MCF 10A (cell line): ENCODE measurements around the gene NQO1. TPM values are rescaled to one million over a fixed set of nuclear protein-coding genes. Genes with fewer than 3 reads are reported as not detected.

Experiments
- BruUV-seq: library from RNA; stranded (reverse); fragments of 400-500 nt; replicated peaks from 2 replicates; lab custom pipeline; 2021; lab: Mats Ljungman, UMichigan
- CTCF ChIA-PET: fragments of 300-600 bp; sonication (Branson Sonifier 250); formaldehyde crosslinking; extraction: SDS; loops from one replicate; lab custom pipeline; 2021; ENCODE audit warnings: antibody characterized with exemption, inconsistent platforms; lab: Yijun Ruan, JAX
- POLR2A ChIA-PET: fragments of 300-600, 350-650 bp; sonication (Branson Sonifier 250); formaldehyde crosslinking; extraction: SDS; loops from one replicate; lab custom pipeline; 2020; ENCODE audit warnings: antibody characterized with exemption, inconsistent platforms; lab: Yijun Ruan, JAX
- DNase-seq: peaks from one replicate; pipeline ENCODE4 v3.0.0-alpha.2; 2018; ENCODE audit not compliant: unreplicated experiment
- H3K27ac Mint-ChIP-seq: one replicate; pipeline ENCODE4 v1.8.0; 2022; ENCODE audit warnings: mild to moderate bottlenecking, low read depth, mixed read lengths; ENCODE audit not compliant: unreplicated experiment
- H3K27me3 Mint-ChIP-seq: one replicate; pipeline ENCODE4 v1.8.0; 2022; ENCODE audit warnings: mixed read lengths; ENCODE audit not compliant: insufficient read depth, unreplicated experiment
- H3K36me3 Mint-ChIP-seq: one replicate; pipeline ENCODE4 v1.8.0; 2022; ENCODE audit warnings: mild to moderate bottlenecking, moderate library complexity, mixed read lengths; ENCODE audit not compliant: insufficient read depth, unreplicated experiment
- H3K4me1 Mint-ChIP-seq: one replicate; pipeline ENCODE4 v1.8.0; 2022; ENCODE audit warnings: mixed read lengths; ENCODE audit not compliant: insufficient read depth, unreplicated experiment
- H3K4me3 Mint-ChIP-seq: one replicate; pipeline ENCODE4 v1.8.0; 2022; ENCODE audit warnings: mild to moderate bottlenecking, moderate library complexity, mixed read lengths; ENCODE audit not compliant: unreplicated experiment
- H3K9me3 Mint-ChIP-seq: one replicate; pipeline ENCODE4 v1.8.0; 2022; ENCODE audit warnings: mixed read lengths; ENCODE audit not compliant: unreplicated experiment
- intact Hi-C: fragments of 100-400 bp; cut with micrococcal nuclease; formaldehyde crosslinking; loops from 2 replicates; pipeline ENCODE4 v1.14.1; 2022
- total RNA-seq: library from RNA; stranded (reverse); gene quantifications from 2 replicates; pipeline ENCODE4 v1.2.3, GENCODE V29; 2022
- TF ChIP-seq, protein P1 (sequence below): fragments of 200-600 bp; IDR thresholded peaks from one replicate; pipeline ENCODE4 v1.8.0; 2022; ENCODE audit warnings: antibody characterized with exemption, mild to moderate bottlenecking; ENCODE audit not compliant: unreplicated experiment

Gene NQO1
- total RNA-seq, 1 experiment from 2014 or later: 140 TPM

DNA sequence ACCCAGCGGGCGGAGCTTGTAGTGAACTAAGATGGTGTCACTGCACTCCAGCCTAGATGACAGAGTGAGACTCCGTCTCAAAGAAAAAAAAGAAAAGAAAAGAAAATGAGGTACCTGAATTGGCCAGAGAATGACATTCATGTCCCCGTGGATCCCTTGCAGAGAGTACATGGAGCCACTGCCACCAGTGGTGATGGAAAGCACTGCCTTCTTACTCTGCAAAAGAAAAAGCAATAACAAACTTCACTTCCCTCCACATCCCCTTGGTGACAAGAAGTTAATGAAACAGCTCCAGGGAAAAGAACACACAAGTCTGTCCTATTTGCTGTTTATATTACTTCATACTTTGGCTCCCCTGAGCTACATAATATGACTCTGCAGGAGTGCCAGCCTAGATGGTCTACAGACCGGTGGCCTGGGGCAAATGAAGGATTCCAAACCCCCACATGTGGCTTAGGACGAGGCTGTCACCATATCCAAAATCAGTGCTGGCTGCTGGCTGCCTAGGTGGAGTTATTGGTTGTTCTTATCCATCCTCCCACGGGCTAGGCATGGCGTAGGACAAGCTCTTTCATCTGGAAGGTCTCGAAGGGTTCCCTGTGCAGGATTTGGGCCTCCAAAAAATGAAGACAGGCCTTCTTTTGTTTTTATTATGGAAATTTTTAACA, 13.3 kb downstream of the NQO1 start:
- Mint-ChIP-seq H3K27me3 (no peaks in the 10 kb centered on the region), H3K36me3 (peaks cover 52% of the 10 kb centered on the region), H3K9me3 (no peaks in the 10 kb centered on the region), H3K27ac (no peak overlapping the region), H3K4me1 (peaks cover 16% of the 10 kb centered on the region), H3K4me3 (no peak overlapping the region)
- BruUV-seq: no TSS peak
- DNase-seq: no peak
- ChIA-PET CTCF (interaction anchor here (0.5 to 6.1 kb wide), 6 partner anchors 12 to 556 kb away, joined by 3 to 98 read pairs (median 4); partner anchors contain the start of genes NOB1 and NQO1), POLR2A (interaction anchor here (0.7 to 6.5 kb wide), 3 partner anchors 13 to 121 kb away, joined by 3 to 83 read pairs (median 10); partner anchors contain the start of genes NOB1 and NQO1)
- TF ChIP-seq, protein P1, sequence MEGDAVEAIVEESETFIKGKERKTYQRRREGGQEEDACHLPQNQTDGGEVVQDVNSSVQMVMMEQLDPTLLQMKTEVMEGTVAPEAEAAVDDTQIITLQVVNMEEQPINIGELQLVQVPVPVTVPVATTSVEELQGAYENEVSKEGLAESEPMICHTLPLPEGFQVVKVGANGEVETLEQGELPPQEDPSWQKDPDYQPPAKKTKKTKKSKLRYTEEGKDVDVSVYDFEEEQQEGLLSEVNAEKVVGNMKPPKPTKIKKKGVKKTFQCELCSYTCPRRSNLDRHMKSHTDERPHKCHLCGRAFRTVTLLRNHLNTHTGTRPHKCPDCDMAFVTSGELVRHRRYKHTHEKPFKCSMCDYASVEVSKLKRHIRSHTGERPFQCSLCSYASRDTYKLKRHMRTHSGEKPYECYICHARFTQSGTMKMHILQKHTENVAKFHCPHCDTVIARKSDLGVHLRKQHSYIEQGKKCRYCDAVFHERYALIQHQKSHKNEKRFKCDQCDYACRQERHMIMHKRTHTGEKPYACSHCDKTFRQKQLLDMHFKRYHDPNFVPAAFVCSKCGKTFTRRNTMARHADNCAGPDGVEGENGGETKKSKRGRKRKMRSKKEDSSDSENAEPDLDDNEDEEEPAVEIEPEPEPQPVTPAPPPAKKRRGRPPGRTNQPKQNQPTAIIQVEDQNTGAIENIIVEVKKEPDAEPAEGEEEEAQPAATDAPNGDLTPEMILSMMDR: no peak
- intact Hi-C loops: no loop called here

DNA sequence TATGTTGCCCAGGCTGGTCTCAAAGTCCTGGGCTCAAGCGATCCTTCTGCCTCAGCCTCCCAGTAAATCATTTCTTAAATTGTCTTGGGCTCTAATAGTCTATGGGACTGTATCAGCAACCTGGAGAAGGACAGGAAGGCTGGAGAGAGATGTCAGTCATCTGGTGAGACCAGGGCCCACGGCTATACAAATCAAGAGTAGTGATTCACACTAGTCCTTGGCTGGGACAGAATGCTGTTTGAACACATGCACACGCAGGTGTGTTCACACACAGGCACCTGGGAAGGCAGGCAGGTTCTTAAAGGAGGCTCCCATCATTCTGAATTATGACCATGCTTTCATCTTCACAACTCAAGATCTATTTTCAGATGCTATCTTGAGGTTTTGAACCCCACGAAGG, 14.1 kb downstream of the NQO1 start:
- no TSS peak for BruUV-seq
- peaks cover 60% of the 10 kb centered on the region for H3K36me3 Mint-ChIP-seq
- TF ChIP-seq, protein P1: no peak
- peak overlapping the region; percentile 56 for H3K27ac Mint-ChIP-seq
- POLR2A ChIA-PET: interaction anchor here (0.7 to 6.5 kb wide), 5 partner anchors 10 to 121 kb away, joined by 3 to 83 read pairs (median 6); partner anchors contain the start of genes NOB1 and NQO1
- H3K4me1 Mint-ChIP-seq: peaks cover 16% of the 10 kb centered on the region
- no peaks in the 10 kb centered on the region for H3K9me3 Mint-ChIP-seq
- CTCF ChIA-PET: interaction anchor here (0.6 to 6.1 kb wide), 7 partner anchors 10 to 218 kb away, joined by 3 to 98 read pairs (median 4); partner anchors contain the start of genes NOB1 and NQO1
- intact Hi-C loops: no loop called here
- H3K4me3 Mint-ChIP-seq: peak overlapping the region; percentile 42
- DNase-seq: peak; percentile 49
- no peaks in the 10 kb centered on the region for H3K27me3 Mint-ChIP-seq

DNA sequence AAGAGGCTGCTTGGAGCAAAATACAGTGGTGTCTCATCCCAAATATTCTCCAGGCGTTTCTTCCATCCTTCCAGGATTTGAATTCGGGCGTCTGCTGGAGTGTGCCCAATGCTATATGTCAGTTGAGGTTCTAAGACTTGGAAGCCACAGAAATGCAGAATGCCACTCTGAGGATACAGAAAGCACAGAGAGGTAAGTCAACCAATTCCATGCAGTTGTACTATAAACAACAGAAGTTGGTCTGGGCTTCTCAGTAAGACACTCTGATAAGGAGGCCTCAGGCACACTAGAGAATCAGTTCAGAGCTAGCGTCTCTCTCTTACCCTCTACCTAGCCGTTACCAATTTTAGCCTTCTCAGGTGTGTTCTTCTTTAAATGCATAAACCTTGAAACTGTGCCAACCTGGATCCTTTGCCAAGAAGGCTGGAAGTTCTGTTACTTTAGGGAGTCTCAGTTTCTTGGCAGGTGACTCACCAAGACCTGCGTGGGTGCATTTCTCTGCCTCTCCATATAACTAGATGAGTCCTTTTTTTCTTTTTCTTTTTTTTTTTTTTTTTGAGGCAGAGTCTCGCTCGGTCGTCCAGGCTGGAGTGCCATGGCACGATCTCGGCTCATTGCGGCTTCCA, 15.1 kb downstream of the NQO1 start:
- BruUV-seq: no TSS peak
- Mint-ChIP-seq H3K36me3 (peaks cover 68% of the 10 kb centered on the region), H3K9me3 (no peaks in the 10 kb centered on the region), H3K4me1 (peaks cover 16% of the 10 kb centered on the region), H3K27me3 (no peaks in the 10 kb centered on the region), H3K4me3 (peak overlapping the region; percentile 42), H3K27ac (peak overlapping the region; percentile 56)
- intact Hi-C loops: loop anchor here (1.0 kb wide), 1 partner anchor 15 kb away; the partner anchor contains the start of gene NQO1
- DNase-seq: peak; percentile 100
- CTCF ChIA-PET: interaction anchor here (0.6 to 6.1 kb wide), 10 partner anchors 11 to 315 kb away, joined by 3 to 98 read pairs (median 5); partner anchors contain the start of genes NOB1 and NQO1
- POLR2A ChIA-PET: interaction anchor here (0.8 to 6.5 kb wide), 7 partner anchors 9 to 51 kb away, joined by 3 to 83 read pairs (median 4); partner anchors contain the start of genes NOB1, NQO1 and WWP2
- TF ChIP-seq, protein P1: no peak
